ENCODE data around the gene FGF8.

Gene FGF8

GRCh38 chr10:101778151-101778780, 2.4 kb upstream of the FGF8 start:
- TF ChIP-seq GATA2 (IDR thresholded peaks at IDR 0.05; ENCODE audit: low read depth, low read length) (no peak), GATA3 (IDR thresholded peaks at IDR 0.05; ENCODE audit: low read depth, low read length) (no peak)

GRCh38 chr10:101777619-101778145, 1.8 kb upstream of the FGF8 start:
- TF ChIP-seq GATA3 (IDR thresholded peaks at IDR 0.05; ENCODE audit: low read depth, low read length) (no peak), GATA2 (IDR thresholded peaks at IDR 0.05; ENCODE audit: low read depth, low read length) (no peak)

- TF ChIP-seq GATA2 (IDR thresholded peaks at IDR 0.05; ENCODE audit: low read depth, low read length): no peak
- TF ChIP-seq GATA3 (IDR thresholded peaks at IDR 0.05; ENCODE audit: low read depth, low read length): no peak
Measured at GRCh38 chr10:101776161-101776817, 375 bp upstream of the FGF8 start.

GRCh38 chr10:101774589-101775272, 1.2 kb downstream of the FGF8 start:
- TF ChIP-seq GATA3 (IDR thresholded peaks at IDR 0.05; ENCODE audit: low read depth, low read length): no peak
- no peak for TF ChIP-seq GATA2 (IDR thresholded peaks at IDR 0.05; ENCODE audit: low read depth, low read length)

DNA sequence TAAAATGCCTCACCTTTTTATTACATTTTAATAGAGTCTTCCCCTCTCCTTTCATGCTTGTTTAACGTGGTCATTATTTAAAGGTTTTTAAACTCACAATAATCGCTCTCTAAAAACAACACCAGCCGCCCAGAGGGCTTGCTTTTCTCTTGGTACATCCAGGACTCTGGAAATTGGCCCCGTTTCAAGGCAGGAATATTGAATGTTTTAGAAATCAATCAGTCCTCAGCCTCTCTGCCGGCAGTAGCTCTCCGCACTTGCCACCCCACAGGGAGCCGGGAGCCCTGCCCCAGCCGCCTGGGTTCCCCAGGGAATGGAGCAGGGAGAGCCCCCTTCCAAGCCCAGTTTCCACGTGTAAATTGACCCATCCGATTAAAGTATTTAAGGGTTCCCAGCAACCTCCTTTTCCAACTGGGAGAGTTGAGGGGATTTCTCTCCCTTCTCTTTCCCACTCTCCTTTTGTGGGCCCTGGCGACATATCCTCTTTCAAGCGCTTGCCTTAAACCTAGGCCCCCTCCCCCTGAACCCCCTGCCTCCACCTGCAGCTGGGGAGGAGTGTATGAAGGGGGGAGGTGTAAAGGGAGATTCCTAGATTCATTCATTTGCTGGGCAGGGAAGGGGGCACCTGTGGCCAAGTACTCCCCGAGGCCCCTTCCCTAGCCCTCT, 1.9 kb downstream of the FGF8 start:
- TF ChIP-seq GATA3 (IDR thresholded peaks at IDR 0.05; ENCODE audit: low read depth, low read length) (no peak), GATA2 (IDR thresholded peaks at IDR 0.05; ENCODE audit: low read depth, low read length) (no peak)

GRCh38 chr10:101772895-101773761, 2.8 kb downstream of the FGF8 start:
- TF ChIP-seq GATA3 (IDR thresholded peaks at IDR 0.05; ENCODE audit: low read depth, low read length): no peak
- no peak for TF ChIP-seq GATA2 (IDR thresholded peaks at IDR 0.05; ENCODE audit: low read depth, low read length)

- TF ChIP-seq GATA3 (IDR thresholded peaks at IDR 0.05; ENCODE audit: low read depth, low read length): no peak
- no peak for TF ChIP-seq GATA2 (IDR thresholded peaks at IDR 0.05; ENCODE audit: low read depth, low read length)
Measured at GRCh38 chr10:101772017-101772894, 3.7 kb downstream of the FGF8 start.

- TF ChIP-seq GATA3 (IDR thresholded peaks at IDR 0.05; ENCODE audit: low read depth, low read length): no peak
- TF ChIP-seq GATA2 (IDR thresholded peaks at IDR 0.05; ENCODE audit: low read depth, low read length): no peak
Measured at GRCh38 chr10:101771380-101771779, 4.5 kb downstream of the FGF8 start.

GRCh38 chr10:101770331-101771215, 5.3 kb downstream of the FGF8 start:
- TF ChIP-seq GATA3 (IDR thresholded peaks at IDR 0.05; ENCODE audit: low read depth, low read length): no peak
- TF ChIP-seq GATA2 (IDR thresholded peaks at IDR 0.05; ENCODE audit: low read depth, low read length): no peak

DNA sequence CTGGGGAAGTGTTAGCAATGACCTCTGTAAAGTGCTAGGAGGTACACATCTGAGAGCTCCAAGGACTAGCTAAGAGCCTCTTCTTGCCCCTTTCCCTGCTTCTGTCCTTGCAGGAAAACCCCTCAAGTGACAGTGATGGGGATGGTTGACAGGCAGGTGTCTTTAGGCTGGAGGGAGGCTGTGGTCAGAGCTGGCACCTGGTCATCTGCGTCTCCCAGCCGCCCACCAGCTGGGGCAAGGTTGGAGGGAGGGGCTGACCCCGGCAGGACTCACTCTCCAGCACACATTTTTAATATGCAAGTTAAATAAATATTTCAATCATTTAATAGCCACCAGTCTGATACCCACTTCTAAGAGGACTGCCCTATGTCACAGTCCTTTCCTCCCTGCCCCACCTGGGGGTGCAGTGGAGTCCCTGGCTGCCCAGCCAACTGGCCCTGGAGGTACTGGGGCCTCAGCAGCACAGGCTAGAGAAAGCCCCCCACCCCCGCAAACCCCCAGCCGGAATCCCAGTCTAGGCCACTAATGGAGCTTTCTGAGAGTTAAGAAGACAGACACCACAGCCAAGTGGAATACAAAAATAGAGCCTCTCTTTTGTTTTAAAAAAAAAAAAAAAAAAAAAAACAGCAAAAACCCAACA, 6.3 kb downstream of the FGF8 start:
- no peak for TF ChIP-seq GATA3 (IDR thresholded peaks at IDR 0.05; ENCODE audit: low read depth, low read length)

DNA sequence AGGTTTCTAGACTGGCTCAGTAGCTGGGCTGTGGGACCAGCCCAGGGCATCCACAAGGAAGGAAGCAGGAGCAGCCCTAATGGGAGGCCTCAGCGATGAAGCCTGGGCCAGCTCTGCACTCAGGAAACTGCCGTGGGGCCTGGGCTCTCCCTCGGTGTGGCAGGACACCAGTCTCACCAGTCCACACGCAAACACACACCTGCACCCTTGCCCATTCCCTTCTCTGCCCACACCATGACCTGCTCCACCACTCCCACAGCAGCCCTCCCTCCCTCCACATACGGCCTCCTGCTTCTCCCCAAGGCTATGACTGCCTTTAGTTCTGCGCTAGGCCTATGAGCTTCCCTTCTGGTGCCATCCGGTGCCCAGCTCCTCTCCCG, 7.1 kb downstream of the FGF8 start:
- no peak for TF ChIP-seq GATA3 (IDR thresholded peaks at IDR 0.05; ENCODE audit: low read depth, low read length)
- TF ChIP-seq GATA2 (IDR thresholded peaks at IDR 0.05; ENCODE audit: low read depth, low read length): no peak
